Measurements from ENCODE around the gene TTC14.

DNA sequence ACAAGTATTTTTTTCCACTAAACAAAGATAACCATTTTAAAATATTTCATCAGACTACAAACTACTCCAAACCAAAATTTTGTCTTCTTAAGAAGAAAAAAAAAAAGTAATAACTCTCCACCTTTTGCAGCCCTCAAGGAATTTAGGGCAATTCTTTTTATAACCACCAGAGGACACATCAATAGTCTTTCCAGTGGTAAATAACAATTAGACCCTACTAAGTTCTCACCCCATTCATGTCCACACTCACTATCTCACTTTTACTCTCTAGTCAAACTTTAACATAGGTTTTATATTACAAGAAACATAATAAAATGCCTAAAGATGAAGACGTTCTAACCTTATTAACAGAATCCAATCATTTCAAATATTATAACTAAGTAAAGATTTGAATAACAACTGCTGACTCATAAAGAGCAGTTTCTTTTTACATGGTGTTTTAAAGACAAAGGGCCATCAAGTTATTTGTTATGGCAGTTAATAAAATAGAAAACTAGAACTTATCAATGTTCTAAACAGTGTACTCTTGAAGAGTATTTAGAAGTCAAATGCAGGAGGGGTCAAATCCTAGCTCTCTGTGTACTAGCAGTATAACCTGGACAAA is 44.3 kb downstream of the TTC14 start:
- TF ChIP-seq, protein P1, sequence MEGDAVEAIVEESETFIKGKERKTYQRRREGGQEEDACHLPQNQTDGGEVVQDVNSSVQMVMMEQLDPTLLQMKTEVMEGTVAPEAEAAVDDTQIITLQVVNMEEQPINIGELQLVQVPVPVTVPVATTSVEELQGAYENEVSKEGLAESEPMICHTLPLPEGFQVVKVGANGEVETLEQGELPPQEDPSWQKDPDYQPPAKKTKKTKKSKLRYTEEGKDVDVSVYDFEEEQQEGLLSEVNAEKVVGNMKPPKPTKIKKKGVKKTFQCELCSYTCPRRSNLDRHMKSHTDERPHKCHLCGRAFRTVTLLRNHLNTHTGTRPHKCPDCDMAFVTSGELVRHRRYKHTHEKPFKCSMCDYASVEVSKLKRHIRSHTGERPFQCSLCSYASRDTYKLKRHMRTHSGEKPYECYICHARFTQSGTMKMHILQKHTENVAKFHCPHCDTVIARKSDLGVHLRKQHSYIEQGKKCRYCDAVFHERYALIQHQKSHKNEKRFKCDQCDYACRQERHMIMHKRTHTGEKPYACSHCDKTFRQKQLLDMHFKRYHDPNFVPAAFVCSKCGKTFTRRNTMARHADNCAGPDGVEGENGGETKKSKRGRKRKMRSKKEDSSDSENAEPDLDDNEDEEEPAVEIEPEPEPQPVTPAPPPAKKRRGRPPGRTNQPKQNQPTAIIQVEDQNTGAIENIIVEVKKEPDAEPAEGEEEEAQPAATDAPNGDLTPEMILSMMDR (IDR thresholded peaks at IDR 0.05) = no peak
- TF ChIP-seq POLR2A (IDR thresholded peaks at IDR 0.05) = no peak

Measured in vagina (tissue), 2 donors.